Measurements from ENCODE around the gene SEPTIN7.
A peak's percentile ranks its signal among the peaks of the same experiment; 100 is the strongest.

SEPTIN7 gene

DNA sequence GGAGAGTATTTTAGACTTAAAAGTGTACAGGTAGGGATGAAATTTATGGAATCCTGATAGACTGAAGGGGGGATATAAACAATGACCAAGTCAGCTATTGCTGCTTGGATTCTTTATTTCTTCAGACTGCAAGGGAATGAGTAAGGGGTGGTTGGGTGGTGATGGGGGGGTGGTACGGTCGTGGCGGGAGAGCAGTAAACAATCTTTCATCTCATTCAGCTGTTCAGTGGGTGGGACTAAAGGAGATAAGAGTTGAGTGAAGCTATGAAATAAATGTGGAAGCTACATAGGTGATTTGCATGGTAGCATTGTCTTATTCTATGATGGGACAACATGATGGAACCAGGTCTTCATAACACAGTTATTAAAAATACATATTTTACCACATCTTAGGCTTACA is 1.8 kb downstream of the SEPTIN7 start:
- TF ChIP-seq ZNF274 (IDR thresholded peaks at IDR 0.05; ENCODE audit: low read depth, low read length), result no peak
- peak overlapping the region; percentile 87 for H3K4me3 ChIP-seq (ENCODE audit: low read length)

GRCh38 chr7:35804231-35804970 is 3.5 kb downstream of the SEPTIN7 start:
- no peak overlapping the region for H3K4me3 ChIP-seq (ENCODE audit: low read length)

DNA sequence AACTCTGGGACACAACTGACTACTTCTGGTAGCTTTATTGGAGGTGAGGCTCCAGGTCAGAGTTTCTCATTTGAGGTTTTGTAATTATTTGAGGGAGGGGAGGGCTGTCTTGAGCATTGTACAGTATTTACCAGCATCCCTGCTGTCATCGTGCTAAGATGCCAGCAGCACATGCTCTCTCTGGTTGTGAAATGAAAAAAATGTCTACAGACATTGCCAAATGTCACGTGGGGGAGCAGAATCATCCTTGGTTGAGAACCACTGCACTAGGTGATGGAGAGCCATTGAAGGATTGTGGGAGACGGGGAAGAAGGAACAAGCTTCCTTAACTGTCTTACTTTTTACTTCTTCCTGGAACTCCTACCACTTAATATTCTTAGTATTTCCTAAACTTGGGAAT is 5.0 kb downstream of the SEPTIN7 start:
- no peak overlapping the region for H3K4me3 ChIP-seq (ENCODE audit: low read length)
- no peak for TF ChIP-seq ZNF274 (IDR thresholded peaks at IDR 0.05; ENCODE audit: low read depth, low read length)

More at GRCh38 chr7:35804231-35804970, 3.5 kb downstream of the SEPTIN7 start:
- no peak for TF ChIP-seq ZNF274 (IDR thresholded peaks at IDR 0.05; ENCODE audit: low read depth, low read length)

DNA sequence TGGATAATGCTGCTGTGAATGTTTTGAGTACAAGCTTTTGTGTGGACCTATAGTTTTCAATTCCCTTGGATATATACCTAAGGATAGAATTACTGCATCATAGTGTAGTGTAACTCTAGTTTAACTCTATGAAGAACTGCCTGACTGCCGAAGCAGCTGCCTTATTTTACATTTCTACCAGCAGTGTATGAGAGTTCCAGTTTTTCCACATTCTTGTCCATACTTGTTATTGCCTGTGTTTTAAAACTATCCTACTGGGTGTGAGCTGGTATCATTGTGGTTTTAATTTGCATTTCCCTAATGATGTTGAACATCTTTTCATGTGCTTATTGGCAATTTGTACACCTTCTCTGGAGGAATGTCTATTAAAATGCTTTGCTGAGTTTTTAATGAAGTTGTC is 15.7 kb downstream of the SEPTIN7 start:
- TF ChIP-seq ZNF274 (IDR thresholded peaks at IDR 0.05; ENCODE audit: low read depth, low read length), result no peak

GRCh38 chr7:35817181-35817580 is 16.3 kb downstream of the SEPTIN7 start:
- TF ChIP-seq ZNF274 (IDR thresholded peaks at IDR 0.05; ENCODE audit: low read depth, low read length), result no peak

More for the DNA sequence above, 15.7 kb downstream of the SEPTIN7 start:
- H3K4me3 ChIP-seq (ENCODE audit: low read length), result no peak overlapping the region

DNA sequence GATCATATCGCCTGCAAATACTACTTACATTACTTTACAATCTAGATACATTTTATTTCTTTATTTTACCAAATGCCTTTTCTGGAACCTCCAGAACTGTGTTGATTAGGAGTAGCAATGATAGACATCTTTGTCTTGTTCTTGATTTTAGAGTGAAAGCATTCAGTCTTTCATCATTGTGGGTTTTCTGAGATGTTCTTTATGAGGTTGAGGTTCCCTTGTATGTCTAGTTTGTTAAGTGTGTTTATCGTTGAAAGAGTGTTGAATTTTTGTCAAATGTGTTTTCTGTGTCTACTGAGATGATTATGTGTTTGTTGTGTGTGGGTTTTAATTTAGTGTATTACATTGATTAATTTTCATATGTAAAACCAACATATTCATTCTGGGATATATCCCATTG is 17.1 kb downstream of the SEPTIN7 start:
- no peak for TF ChIP-seq ZNF274 (IDR thresholded peaks at IDR 0.05; ENCODE audit: low read depth, low read length)
- H3K4me3 ChIP-seq (ENCODE audit: low read length), result no peak overlapping the region

More at GRCh38 chr7:35817181-35817580, 16.3 kb downstream of the SEPTIN7 start:
- no peak overlapping the region for H3K4me3 ChIP-seq (ENCODE audit: low read length)

GRCh38 chr7:35818513-35818912 is 17.7 kb downstream of the SEPTIN7 start:
- H3K4me3 ChIP-seq (ENCODE audit: low read length), result no peak overlapping the region
- TF ChIP-seq ZNF274 (IDR thresholded peaks at IDR 0.05; ENCODE audit: low read depth, low read length), result no peak

DNA sequence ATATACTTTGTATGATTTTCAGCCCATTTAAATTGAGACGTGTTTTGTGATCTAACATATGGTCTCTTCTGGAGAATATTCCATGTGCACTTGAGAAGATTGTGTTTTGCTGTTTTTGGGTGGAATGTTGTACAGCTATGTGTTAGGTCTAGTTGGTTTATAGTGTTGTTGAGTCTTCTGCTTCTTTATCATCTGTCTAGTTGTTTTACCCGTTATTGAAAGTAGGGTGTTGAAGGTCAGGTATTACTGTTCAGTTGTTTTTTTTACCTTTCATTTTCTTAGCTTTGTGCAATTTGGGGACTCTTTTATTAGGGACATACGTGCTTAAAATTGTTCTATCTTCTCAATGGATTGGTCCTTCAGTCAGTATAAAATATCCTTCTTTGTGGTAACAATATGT is 18.5 kb downstream of the SEPTIN7 start:
- no peak for TF ChIP-seq ZNF274 (IDR thresholded peaks at IDR 0.05; ENCODE audit: low read depth, low read length)
- no peak overlapping the region for H3K4me3 ChIP-seq (ENCODE audit: low read length)

- TF ChIP-seq ZNF274 (IDR thresholded peaks at IDR 0.05; ENCODE audit: low read depth, low read length), result no peak
- no peak overlapping the region for H3K4me3 ChIP-seq (ENCODE audit: low read length)
These were observed 19.3 kb downstream of the SEPTIN7 start for GRCh38 chr7:35819954-35820703.

- no peak for TF ChIP-seq ZNF274 (IDR thresholded peaks at IDR 0.05; ENCODE audit: low read depth, low read length)
- no peak overlapping the region for H3K4me3 ChIP-seq (ENCODE audit: low read length)
These were observed 20.0 kb downstream of the SEPTIN7 start for GRCh38 chr7:35820858-35821257.

GRCh38 chr7:35823440-35823839 is 22.6 kb downstream of the SEPTIN7 start:
- no peak for TF ChIP-seq ZNF274 (IDR thresholded peaks at IDR 0.05; ENCODE audit: low read depth, low read length)
- no peak overlapping the region for H3K4me3 ChIP-seq (ENCODE audit: low read length)

GRCh38 chr7:35825974-35826373 is 25.1 kb downstream of the SEPTIN7 start:
- TF ChIP-seq ZNF274 (IDR thresholded peaks at IDR 0.05; ENCODE audit: low read depth, low read length), result no peak
- no peak overlapping the region for H3K4me3 ChIP-seq (ENCODE audit: low read length)

- TF ChIP-seq ZNF274 (IDR thresholded peaks at IDR 0.05; ENCODE audit: low read depth, low read length), result no peak
- no peak overlapping the region for H3K4me3 ChIP-seq (ENCODE audit: low read length)
These were observed 25.9 kb downstream of the SEPTIN7 start for GRCh38 chr7:35826751-35827150.

DNA sequence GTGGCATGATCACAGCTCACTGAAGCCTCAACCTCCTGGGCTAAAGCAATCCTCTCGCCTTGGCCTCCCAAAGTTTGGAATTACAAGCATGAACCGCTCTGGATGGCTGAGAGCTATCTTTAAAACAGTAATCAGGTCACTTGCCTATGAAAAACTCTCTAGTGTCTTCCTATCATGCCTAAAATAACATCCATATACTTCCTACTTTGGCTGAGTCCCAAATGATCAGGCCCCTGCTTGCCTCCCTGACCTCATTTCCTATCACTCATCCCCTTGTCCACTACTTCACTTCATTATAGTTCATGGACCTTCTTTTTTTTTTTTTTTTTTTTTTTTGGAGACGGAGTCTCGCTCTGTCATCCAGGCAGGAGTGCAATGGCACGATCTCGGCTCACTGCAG is 28.0 kb downstream of the SEPTIN7 start:
- TF ChIP-seq ZNF274 (IDR thresholded peaks at IDR 0.05; ENCODE audit: low read depth, low read length), result no peak
- no peak overlapping the region for H3K4me3 ChIP-seq (ENCODE audit: low read length)

GRCh38 chr7:35831208-35831607 is 30.4 kb downstream of the SEPTIN7 start:
- no peak overlapping the region for H3K4me3 ChIP-seq (ENCODE audit: low read length)
- TF ChIP-seq ZNF274 (IDR thresholded peaks at IDR 0.05; ENCODE audit: low read depth, low read length), result no peak
